Gastroesophageal sphincter (tissue), 4 donors: Measurements from ENCODE around the gene ARHGAP24. TPM values are rescaled to one million over a fixed set of nuclear protein-coding genes. Genes with fewer than 3 reads are reported as not detected.

Experiments used
- ATAC-seq: fragments of 150-250 bp; one replicate; pipeline ENCODE4 v1.9.1; 2016; ENCODE audit warnings: mild to moderate bottlenecking, moderate library complexity
- H3K27ac ChIP-seq, 4 donors: fragments of 200-600 bp; sonication (generic) in 3 of 4; 1 replicate in 3 of 4; 2 replicates in 1 of 4; pipeline ENCODE4 v1.5.1; 2016 to 2019
- H3K27me3 ChIP-seq: fragments of 200-600 bp; sonication (generic); one replicate; pipeline ENCODE4 v1.5.1; 2019
- H3K36me3 ChIP-seq, 2 donors: fragments of 200-600 bp; sonication (generic); one replicate each; pipeline ENCODE4 v1.5.1; 2019; ENCODE audit warnings: control low read depth in 1 of 2
- H3K4me1 ChIP-seq, 3 donors: fragments of 200-600 bp; sonication (generic); 1 replicate in 2 of 3; 2 replicates in 1 of 3; pipeline ENCODE4 v1.5.1; 2016 to 2019; ENCODE audit warnings: control low read depth in 2 of 3
- H3K4me3 ChIP-seq, 2 donors: fragments of 200-600 bp; sonication (generic); one replicate each; pipeline ENCODE4 v1.5.1; 2019; ENCODE audit warnings: mild to moderate bottlenecking in 1 of 2, moderate library complexity in 1 of 2
- H3K9me3 ChIP-seq, 3 donors: fragments of 200-600 bp; sonication (generic); one replicate each; pipeline ENCODE4 v1.5.1; 2017 to 2019; ENCODE audit warnings: control low read depth in 2 of 3
- CTCF ChIP-seq, 4 experiments: fragments of 200-600 bp in 2 of 4; fragments of 450-650 bp in 2 of 4; sonication (generic) in 1 of 4; IDR thresholded peaks; one replicate each; pipeline ENCODE4 v1.5.1; 2017 to 2019; ENCODE audit warnings: antibody characterized with exemption in 4 of 4, mild to moderate bottlenecking in 2 of 4, moderate library complexity in 2 of 4
- EP300 ChIP-seq: sonication (generic); formaldehyde crosslinking; IDR thresholded peaks from one replicate; pipeline ENCODE4 v1.6.1; 2017; ENCODE audit warnings: antibody characterized with exemption, mild to moderate bottlenecking
- POLR2A ChIP-seq, 2 donors: fragments of 450-650 bp; IDR thresholded peaks; one replicate each; pipeline ENCODE4 v1.6.1; 2017; ENCODE audit warnings: antibody characterized with exemption in 2 of 2, mild to moderate bottlenecking in 2 of 2, moderate library complexity in 1 of 2
- POLR2AphosphoS5 ChIP-seq: sonication (generic); formaldehyde crosslinking; IDR thresholded peaks from one replicate; pipeline ENCODE4 v1.6.1; 2017; ENCODE audit warnings: antibody characterized with exemption
- WGBS, 2 donors: methylation state at CpG; one replicate each; pipeline ENCODE4 v1.1.5; 2018; ENCODE audit warnings: low coverage in 1 of 2; 5-methylcytosine and 5-hydroxymethylcytosine counted together
- total RNA-seq, 4 donors: library from RNA; depleted of rRNA; stranded (reverse); fragments of >200 nt; gene quantifications; one replicate each; pipeline ENCODE4 v1.1.0, GENCODE V29; 2016

Gene ARHGAP24
- total RNA-seq, 4 donors from 2014 or later, result 24.4 to 38.6 (median 34.3) TPM

GRCh38 chr4:85728464-85728863, 253.5 kb downstream of the ARHGAP24 start:
- H3K27me3 ChIP-seq, result no peaks in the 10 kb centered on the region
- no peak overlapping the region for H3K4me3 ChIP-seq
- no peaks in the 10 kb centered on the region for H3K36me3 ChIP-seq
- no peak overlapping the region for H3K27ac ChIP-seq
- no peak for ATAC-seq
- TF ChIP-seq CTCF (IDR thresholded peaks at IDR 0.05) (no peak), POLR2A (IDR thresholded peaks at IDR 0.05) (no peak), POLR2AphosphoS5 (no peak), EP300 (no peak)
- H3K9me3 ChIP-seq, result no peaks in the 10 kb centered on the region
- peaks cover 0 to 16% (median 0%) of the 10 kb centered on the region in 3 donors for H3K4me1 ChIP-seq

GRCh38 chr4:85732124-85732523, 257.2 kb downstream of the ARHGAP24 start:
- ATAC-seq, result no peak
- TF ChIP-seq POLR2A (IDR thresholded peaks at IDR 0.05) (no peak), CTCF (IDR thresholded peaks at IDR 0.05) (no peak), EP300 (no peak), POLR2AphosphoS5 (no peak)
- no peak overlapping the region for H3K4me3 ChIP-seq
- 19% methylated on average over 1 of the region's 1 CpG; no CpG with 5 or more reads in 1 of the 2 donors for WGBS, 2 donors
- no peaks in the 10 kb centered on the region for H3K36me3 ChIP-seq
- no peaks in the 10 kb centered on the region for H3K9me3 ChIP-seq
- H3K27me3 ChIP-seq, result no peaks in the 10 kb centered on the region
- H3K4me1 ChIP-seq, result no peaks in the 10 kb centered on the region
- H3K27ac ChIP-seq, result no peak overlapping the region

GRCh38 chr4:85733798-85734197, 258.8 kb downstream of the ARHGAP24 start:
- no peak for ATAC-seq
- Histone ChIP-seq H3K27ac (peak overlapping the region in 1 of 4 donors; percentile 40), H3K27me3 (no peaks in the 10 kb centered on the region), H3K4me3 (no peak overlapping the region), H3K36me3 (no peaks in the 10 kb centered on the region), H3K9me3 (no peaks in the 10 kb centered on the region), H3K4me1 (no peaks in the 10 kb centered on the region)
- TF ChIP-seq POLR2A (IDR thresholded peaks at IDR 0.05) (no peak), CTCF (IDR thresholded peaks at IDR 0.05) (no peak), EP300 (no peak), POLR2AphosphoS5 (no peak)

- Histone ChIP-seq H3K4me1 (no peaks in the 10 kb centered on the region), H3K36me3 (no peaks in the 10 kb centered on the region), H3K27ac (peak overlapping the region in 2 of 4 donors; percentile 19 to 40), H3K4me3 (no peak overlapping the region), H3K27me3 (no peaks in the 10 kb centered on the region), H3K9me3 (no peaks in the 10 kb centered on the region)
- no peak for ATAC-seq
- TF ChIP-seq POLR2AphosphoS5 (no peak), POLR2A (IDR thresholded peaks at IDR 0.05) (no peak), CTCF (IDR thresholded peaks at IDR 0.05) (no peak)
- WGBS, 2 donors, result 33 to 50% methylated on average over 1 of the region's 1 CpG
Observed at GRCh38 chr4:85734424-85734831, 259.5 kb downstream of the ARHGAP24 start.

- Histone ChIP-seq H3K27me3 (no peaks in the 10 kb centered on the region), H3K27ac (no peak overlapping the region), H3K9me3 (no peaks in the 10 kb centered on the region), H3K4me3 (no peak overlapping the region), H3K36me3 (no peaks in the 10 kb centered on the region), H3K4me1 (no peaks in the 10 kb centered on the region)
- TF ChIP-seq POLR2AphosphoS5, result no peak
- TF ChIP-seq POLR2A (IDR thresholded peaks at IDR 0.05), result no peak
- TF ChIP-seq CTCF (IDR thresholded peaks at IDR 0.05), result no peak
- no peak for TF ChIP-seq EP300
- ATAC-seq, result no peak
- 89 to 100% methylated on average over 1 to 2 of the region's 2 CpGs for WGBS, 2 donors
Observed at GRCh38 chr4:85736571-85736970, 261.6 kb downstream of the ARHGAP24 start.
